HuH-7 (cell line): ENCODE measurements around the gene SPEN.
"Not testable (repeated sequence)": the region's sequence is repeated elsewhere in the genome, so short reads cannot be mapped to it uniquely, and the experiment has no call there.

Source experiments
- DNase-seq: peaks from one replicate; pipeline ENCODE4 v3.0.0; 2011; ENCODE audit warnings: low spot score

Gene SPEN

DNA sequence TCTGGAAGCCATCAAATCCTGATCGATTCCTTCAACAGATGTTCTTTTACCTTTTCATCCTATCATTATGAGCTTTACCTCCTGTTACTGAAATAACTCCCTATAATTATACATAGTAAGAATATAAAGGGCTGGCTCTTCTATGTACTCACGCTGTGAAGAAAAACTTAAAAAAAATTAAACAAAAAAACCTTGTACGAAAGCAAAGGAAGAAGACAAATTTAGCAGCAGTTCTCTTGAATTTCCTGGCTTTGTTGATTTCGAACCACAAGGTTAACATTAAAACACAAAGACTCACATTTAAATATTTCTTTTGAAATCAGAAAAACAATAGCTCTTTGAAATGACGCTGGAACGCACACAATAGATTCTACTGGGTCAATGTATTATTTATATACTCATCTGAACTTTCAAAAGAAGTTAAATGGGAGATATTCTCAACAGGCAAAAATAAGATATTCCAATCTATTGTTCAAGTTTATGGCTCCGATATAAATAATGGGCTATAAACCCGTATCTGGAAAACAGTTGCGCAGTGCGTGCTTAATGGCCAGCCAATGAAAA, 13.6 kb upstream of the SPEN start:
- DNase-seq = no peak

DNA sequence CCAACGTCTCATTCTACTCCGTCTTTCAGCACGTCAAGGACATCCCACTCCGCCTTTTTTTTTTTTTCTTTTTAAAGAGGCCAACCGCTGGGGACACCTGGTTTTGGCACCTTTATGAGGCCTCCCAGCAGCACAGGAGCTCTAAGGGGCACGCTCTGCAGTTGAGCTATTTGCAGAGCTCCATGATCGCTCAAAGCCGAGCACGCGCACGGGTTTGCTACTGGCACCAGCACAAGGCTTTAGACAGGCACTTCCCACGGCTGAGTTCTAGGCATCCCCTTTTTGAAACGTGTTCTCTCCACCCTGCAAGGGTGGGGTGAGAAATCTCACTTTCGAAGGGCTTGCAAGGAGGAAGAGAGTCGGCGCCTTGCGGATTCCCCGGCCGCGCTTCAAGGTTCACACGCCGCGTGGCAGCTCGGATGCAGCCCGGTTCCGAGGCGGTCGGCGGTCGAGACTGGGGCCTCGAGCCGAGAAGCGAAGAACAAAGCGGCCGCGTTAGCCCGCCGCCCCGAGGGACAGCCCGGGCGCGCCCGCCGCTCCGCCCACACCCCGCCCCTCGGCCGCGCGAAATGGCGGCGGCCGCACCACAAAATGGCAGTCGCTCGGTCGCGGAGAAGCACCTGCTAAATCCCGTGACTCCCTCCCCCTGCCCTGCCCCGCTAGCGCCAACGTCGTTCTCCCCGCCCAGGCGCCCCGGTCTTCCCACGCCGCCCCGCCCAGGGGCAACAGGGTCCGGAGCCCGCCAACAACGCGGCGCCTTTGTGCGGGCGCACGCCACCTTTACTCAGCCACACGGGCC, 12.9 kb upstream of the SPEN start:
- DNase-seq = peak; percentile 77

DNA sequence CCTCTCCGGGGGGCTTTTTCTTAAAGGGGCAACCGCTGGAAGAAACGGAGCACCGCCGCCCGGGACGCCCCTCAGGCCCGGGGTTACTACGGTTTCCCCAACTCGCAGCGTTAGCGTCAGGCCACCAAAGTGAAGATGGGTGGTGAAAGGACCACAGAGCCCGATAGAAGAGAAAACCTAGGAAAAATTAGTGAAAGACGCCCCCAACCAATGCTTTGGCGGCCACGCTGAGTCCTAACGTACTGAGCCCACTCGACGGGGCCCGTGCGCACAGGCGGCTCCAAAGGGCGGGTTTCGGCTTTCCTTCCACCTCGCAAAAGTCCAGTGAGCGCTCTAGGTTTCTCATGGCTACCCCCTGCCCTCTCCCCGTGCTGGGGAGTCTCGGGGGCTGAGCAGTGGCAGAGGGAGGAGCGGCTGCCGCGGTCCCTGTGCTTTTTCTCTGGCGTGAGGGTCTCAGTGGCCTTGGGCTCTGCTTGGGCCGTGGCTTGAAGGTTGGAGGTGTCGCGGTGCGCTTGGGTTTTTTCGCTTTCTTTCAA, 12.2 kb upstream of the SPEN start:
- DNase-seq = no peak

DNA sequence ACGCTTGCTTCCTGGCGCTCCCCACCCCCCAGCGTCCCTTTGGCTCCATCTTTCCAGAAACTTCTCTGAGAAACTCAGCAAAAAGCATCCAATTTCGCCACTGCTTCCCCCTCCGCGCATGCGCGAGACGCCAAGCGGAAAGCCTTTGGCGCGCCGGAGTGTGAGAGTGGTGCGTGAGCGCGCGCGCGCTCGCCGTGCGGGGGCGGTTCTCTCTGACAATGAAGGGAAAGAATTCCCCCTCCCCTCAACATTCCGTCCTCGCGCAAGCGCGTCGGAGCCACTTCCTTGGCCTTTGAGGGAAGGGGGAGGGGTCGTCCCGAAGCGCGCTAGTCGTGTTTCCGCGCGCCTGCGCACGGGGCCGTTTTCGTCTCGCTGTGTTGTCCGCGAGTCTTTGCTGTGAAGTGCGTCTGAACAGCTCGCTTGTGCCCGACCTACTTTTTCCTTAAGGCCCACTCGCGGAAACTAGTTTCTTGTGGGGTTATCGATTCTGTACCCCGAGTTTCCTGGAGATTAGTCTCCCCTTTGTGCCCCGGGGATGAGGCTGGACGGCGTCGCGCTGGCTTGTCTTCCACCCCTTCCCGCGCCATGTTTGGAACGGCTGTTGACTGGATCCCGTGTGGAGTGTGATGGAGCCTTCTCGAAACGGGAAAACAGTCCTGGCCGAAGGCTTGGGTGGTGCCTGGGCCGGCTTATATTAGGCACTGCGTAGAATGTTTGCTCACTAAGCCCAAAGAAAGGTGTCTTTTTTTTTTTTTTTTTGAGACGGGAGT, 11.6 kb upstream of the SPEN start:
- peak; percentile 92 for DNase-seq

DNA sequence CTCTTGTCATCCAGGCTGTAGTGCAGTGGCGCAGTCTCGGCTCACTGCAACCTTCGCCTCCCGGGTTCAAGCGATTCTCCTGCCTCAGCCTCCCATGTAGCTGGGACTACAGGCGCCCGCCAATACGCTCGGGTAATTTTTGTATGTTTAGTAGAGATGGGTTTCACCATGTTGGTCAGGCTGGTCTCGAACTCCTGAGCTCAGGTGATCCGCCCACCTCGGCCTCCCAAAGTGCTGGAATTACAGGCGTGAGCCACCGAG, 11.1 kb upstream of the SPEN start:
- not testable (repeated sequence) for DNase-seq

DNA sequence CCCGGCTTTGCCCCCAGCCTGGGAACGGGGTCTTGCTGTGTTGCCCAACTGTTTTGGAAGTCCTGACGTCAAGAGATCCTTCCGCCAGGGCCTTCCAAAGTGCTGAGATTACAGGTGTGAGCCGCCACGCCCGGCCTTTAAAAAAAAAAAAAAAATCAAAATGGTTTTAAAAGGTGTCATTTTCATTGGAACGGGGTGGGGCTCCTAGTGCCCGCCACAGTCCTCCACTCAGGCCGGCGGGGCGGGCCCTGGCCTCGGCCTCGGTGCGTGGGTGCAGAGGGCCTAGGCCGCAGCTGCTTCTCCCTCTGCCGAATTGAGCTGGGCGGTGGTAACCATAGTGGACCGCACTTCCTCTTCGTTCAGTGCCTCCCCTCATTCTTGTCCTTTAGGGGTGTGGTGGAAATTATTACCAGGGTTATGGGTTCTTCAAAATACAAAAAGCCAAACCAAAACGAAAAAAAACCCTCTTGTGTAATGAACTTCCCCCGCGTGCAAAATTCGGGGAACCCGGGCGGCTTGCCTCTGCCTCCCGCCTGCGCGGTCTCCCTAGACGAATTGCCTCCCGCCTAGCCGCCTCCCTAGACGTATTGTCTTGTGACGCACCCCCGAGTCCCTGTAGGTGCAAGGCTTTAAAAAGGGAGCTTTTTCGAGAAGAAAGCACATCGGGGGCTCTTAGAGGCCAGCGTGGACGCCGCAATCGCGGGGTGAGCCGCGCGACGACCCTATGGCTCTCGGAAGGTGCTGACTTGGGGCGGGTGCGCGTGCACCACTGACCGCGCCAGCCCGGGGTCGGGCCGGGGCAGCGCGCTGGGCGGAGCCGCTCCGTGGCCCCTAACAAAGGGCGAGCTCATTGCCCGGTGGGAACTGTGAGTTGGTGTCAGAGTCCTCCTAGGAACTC, 10.5 kb upstream of the SPEN start:
- peak; percentile 27 for DNase-seq

DNA sequence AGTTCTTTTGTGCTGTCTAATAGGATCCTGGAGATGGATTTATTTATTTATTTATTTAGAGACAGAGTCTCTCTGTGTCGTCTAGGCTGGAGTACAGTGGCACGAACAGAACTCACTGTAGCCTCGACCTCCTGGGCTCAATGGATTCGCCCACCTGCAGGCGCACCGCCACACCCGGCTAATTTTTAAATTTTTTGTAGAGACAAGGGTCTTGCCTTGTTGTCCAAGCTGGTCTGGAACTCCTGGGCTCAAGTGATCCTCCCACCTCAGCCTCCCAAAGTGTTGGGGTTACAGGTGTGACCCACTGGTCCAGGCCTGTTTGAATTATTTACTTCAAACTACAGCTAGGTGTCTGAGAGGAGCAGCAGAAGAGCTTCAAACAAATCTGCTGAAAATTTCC, 9.6 kb upstream of the SPEN start:
- DNase-seq = no peak

DNA sequence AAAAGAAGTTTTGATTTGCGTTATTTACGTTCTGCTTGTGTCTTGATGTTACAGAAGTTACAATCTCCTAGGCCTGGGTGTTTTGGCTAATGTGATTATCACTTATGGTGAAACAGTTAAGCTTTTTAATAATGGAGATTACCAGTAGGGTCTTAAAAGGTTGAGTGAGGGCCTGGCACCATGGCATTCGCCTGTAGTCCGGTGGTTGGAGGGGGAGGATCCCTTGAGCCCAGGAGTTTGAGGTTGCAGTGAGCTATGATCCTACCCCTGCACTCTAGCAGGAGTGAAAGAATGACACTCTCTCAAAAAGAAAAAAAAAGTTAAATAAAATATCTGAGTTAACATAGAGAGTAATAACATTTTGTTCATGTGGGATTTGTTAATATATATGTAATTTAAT, 8.8 kb upstream of the SPEN start:
- no peak for DNase-seq

DNA sequence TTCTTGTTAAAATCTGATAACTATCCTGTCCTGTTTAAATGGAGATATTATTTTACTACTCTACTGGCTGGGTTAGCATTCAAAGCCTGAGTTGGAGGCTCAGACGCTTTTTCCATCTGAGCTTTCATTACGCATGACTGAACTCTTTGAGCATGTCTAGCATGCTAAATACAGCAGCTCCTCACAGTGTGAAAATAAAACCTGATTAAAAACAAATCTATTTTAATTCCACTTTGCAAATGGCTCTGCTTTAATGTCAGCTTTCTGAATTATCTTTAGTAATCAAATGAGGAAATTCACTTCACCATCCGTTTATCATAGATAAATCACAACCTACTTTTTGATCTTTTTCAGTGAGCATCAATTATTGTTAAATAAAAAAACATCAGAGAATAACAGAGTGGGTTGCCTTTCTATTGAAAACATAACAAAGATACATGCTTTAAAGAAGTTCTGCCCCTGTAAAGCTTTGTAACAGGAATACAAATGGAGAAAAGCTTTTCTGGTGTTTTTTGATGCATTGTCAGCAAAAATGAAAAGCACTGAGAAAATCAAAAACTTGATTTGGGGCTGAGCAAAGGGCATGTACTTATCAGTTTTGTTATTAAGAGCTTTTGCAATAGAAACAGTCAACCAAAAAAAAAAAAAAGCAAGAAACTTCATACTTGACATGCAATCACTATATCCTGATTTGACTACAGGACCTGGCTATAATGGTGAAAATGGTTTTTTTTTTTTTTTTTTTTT, 3.5 kb upstream of the SPEN start:
- DNase-seq = no peak

DNA sequence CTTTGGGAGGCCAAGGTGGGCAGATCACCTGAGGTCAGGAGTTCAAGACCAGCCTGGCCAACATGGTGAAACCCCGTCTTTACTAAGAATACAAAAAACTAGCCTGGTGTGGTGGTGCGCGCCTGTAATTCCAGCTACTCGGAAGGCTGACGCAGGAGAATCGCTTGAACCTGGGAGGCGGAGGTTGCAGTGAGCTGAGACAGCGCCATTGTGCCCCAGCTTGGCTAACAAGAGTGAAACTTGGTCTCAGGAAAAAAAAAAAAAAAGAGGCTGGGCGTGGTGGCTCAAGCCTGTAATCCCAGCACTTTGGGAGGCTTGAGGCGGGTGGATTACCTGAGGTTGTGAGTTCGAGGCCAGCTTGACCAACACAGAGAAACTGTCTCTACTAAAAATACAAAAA, 1.5 kb upstream of the SPEN start:
- DNase-seq = not testable (repeated sequence)

DNA sequence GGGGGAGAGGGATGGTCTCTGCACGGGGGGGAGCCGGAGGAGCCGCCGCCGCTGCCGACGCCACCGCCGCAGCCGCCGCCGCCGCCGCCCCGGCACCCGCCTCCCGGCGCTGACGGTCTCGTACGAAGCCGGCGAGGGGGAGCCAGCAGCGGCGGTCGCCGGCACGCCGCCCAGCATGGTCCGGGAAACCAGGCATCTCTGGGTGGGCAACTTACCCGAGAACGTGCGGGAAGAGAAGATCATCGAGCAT, 311 bp downstream of the SPEN start:
- DNase-seq = no peak

DNA sequence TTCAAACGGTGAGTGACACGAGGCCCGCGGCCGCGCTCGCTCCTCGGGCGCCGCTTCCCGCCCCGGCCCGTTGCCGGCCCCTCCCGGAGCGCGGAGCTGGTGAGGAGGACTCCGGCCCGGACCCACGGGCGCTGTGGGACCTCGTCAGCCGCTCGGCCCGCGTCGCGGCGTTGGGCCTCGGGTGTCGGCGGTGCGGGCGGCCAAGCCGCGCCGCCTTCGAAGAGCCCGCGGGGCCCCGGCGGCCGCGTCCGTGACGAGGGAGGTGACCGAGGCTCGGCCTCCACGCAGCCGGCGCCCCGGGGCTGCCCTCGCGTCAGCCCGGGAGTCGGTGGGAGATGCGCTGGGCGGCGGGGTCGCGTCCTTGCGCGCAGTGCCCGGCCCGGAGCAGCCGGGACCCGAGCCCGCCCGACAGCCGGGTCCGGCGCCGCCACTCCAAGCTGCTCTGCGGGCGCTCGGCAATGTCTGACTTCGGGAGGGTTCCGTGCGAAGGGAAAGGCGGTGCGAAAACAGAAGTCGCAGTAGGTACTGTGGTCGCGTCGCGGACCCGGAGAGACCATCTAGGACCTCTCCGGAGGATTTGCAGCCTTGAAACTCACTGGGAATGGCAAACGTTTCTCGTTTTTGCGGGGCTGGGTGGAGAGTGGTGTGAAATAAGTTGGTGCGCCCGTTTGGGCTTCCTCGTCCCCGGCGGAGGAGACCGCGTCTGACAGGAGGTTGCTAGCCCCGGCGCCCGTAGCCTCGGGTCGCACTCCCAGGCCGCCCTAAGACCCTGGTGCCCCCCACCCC, 829 bp downstream of the SPEN start:
- no peak for DNase-seq

DNA sequence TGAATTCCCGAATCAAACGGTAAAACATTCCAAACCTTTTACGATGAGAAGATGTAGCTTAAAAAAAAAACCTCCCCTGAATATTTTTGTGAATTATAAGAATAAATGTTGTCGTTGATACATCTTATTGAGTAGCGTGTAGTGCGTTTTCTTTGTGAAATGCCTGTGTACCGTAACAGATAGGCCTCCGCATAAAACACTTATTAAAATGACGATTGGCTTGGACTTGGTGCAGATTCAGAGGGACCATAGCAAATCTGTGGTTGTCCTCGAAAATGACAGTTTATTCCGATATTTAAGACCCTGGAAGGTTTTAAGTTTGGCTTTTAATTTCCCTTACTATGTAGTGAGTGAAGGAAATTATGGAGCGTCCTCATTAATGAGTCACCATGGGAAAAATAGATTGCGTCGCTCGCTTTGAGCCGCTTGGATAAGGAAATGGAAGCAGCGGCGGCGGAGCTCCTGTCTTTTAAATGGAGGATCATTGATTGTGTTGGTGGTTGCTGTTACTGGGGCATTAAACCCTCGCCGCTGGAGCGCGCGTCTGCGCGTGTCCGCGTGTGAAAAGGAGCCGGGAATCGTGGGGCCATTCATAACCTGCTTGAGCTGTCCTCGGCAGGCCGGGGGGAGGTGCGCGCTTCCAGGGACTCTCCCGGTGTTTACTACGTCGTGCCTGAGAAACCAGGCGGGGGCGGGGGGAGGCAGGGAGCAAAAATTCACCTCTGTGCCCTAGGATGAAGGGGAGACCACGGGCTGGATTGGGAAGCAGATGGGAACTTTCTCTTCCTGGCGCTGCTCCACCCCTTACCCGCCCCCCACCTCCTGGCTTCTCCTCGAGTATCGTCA, 1.6 kb downstream of the SPEN start:
- DNase-seq = peak; percentile 65

DNA sequence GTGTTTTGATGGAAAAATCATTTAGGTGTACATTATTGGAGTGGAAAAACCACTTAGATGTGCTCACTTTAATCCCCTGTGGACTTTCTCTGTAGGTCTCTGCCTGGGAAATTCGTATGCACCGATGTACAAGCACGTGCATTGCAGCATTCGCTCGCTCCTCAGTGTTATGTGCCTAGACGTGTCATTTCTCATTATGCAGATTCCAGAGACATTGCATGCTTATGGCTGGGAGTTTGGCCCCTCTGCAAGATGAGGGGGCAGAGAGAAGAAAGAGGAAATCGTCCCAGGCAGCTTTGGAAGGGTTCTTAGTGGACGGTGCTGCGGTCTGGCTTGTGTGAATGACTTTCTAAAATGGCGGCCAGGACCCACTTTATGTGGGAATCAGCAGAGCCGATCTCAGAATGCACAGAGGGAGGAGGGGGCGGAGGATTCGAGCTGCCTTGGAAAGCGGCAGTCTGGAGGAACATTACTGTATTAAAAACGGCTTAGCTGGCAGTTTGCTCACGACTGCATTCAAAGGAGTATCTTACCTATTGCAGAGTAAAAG, 2.3 kb downstream of the SPEN start:
- DNase-seq = no peak

DNA sequence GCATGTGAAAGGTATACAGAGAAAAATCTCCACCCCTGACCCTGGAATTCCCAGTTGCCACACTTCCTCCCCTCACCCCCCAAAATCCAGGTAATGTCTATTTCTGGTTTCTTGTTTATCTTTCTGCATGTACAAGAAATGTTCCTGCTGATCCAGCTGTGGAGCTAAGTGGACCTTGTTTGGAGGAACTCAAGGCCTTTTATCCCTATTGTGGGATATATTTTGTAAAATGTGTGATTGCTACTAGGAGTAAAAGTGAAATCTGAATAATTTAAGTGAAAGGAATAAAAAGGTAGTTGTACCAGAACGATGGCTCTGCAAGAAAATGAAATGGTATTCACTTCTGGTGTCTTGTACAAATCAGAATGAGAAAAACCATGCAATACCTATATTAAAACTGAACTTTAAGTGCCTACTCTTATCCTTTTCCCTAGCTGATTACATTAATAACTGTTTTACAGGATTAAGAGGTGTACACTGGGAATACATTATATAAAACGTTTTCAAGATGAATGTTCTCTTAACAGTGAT, 3.0 kb downstream of the SPEN start:
- no peak for DNase-seq

DNA sequence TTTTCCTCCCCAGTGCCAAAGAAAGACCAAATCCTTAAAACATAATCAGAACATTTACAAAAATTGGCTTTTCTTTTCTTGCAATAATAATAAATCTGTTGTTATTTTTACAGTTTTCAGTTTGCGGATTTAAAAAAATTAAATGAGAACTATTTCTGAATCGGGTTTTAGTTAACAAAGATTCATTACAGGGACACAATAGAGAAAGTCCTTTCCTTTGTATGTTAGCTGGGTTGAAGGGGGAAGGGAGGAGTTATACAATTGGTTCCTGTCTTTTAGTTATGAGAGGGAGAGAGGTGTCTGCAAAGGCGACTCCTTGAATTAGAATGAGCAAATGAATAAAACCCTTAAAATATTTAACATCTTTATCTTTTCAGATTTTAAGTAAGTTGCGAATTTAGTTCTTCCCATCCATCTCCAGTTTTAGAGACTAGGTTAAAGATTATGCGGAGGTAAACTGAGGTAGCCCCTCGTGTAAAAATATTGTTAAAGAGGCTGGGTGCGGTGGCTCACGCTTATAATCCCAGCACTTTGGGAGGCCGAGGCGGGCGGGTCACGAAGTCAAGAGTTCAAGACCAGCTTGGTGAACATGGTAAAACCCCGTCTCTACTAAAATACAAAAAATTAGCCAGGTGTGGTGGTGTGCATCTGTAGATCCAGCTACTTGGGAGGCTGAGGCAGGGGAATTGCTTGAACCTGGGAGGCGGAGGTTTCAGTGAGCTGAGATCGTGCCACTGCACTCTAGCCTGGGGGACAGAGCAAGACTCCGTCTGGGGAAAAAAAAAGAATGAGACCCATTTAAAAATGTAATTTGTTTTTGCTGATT, 3.9 kb downstream of the SPEN start:
- no peak for DNase-seq

DNA sequence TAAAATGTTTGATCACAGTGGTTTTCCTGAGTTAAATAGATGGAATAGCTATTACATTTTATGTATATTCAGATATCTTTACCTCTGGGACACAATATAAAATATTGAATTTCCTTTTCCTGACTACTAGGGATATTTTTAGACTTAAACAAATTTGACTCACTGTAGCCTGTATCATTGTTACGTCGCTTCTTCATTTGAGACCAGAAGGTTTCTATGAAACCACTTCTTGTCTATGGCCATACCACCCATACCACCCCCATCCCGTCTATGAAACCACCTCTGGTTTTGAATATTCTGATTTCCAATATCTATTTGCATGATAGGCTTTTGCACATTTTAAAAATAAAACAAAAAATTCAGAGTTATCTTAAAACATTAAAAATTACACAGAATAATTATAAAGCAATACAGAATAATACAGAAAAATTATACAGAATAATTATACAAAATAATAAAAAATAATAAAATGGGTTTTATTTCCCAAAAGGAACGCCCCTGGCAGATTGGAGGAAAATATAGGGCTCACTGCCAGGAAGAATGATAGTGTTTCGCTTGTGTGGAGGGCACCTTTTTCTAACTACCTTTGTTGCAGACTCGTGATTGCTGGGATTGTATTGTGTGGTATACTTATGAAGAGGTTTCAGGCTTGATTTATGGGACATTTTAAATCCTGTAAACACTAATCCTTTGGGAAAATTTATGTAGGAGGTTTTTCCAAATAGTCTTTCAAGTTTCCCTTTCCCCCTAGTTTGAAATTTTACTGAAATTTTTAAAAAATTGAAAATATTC, 4.7 kb downstream of the SPEN start:
- DNase-seq = no peak

DNA sequence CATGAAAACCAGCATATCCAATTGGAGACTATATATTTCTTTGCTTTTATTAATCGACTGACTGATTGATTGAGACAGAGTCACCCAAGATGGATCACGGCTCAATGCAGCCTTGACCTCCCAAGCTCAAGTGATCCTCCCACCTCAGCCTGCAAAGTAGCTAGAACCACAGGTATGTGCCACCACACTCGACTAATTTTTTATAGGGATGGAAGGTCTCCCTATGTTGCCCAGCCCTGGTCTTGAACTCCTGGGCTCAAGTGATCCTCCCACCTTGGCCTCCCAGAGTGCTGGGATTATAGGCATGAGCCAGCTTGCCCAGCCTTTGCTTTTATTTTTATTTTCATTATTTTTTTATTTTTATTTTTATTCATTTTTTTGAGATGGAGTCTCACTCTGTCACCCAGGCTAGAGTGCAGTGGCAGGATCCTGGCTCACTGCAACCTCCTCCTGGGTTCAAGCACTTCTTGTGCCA, 5.4 kb downstream of the SPEN start:
- DNase-seq = no peak
